GM12864 (cell line): ENCODE data around the gene SEMA4D.

ENCODE experiments used
- DNase-seq: peaks from one replicate; pipeline ENCODE4 v3.0.0-alpha.2; 2011; ENCODE audit warnings: low read depth
- H3K4me3 ChIP-seq: 2 replicates; pipeline ENCODE4 v1.5.1; 2011; ENCODE audit warnings: mild to moderate bottlenecking, low read depth, low read length, control low read depth
- CTCF ChIP-seq: IDR thresholded peaks from 2 replicates; pipeline ENCODE4 v1.5.1; 2011; ENCODE audit warnings: low read depth, mild to moderate bottlenecking, moderate library complexity, low read length, control low read depth, inconsistent platforms; ENCODE audit errors: missing control alignments

Gene SEMA4D

DNA sequence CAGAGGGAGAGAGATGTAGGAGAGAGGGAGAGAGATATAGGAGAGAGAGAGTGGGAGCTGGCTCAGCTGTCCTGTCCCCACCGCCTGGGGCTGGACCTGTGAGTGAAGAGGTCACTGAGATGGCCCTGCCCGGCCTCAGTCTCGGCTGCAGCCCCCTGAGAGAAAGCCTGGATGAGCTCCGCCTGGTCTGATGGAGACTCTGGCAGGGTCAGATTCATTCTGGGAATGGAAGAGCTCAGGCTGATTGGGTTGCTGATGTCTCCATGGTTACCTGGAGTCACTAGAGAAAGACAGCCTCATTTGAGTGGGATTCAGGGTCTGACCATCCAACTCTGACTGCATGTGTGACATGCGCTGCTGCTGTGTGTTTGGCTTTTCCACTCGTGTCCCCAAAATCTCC is 27.1 kb upstream of the SEMA4D start:
- DNase-seq, result no peak
- TF ChIP-seq CTCF, result no peak
- no peak overlapping the region for H3K4me3 ChIP-seq

- TF ChIP-seq CTCF, result no peak
- no peak overlapping the region for H3K4me3 ChIP-seq
- DNase-seq, result no peak
Observed at GRCh38 chr9:89523948-89524347, 26.0 kb upstream of the SEMA4D start.

DNA sequence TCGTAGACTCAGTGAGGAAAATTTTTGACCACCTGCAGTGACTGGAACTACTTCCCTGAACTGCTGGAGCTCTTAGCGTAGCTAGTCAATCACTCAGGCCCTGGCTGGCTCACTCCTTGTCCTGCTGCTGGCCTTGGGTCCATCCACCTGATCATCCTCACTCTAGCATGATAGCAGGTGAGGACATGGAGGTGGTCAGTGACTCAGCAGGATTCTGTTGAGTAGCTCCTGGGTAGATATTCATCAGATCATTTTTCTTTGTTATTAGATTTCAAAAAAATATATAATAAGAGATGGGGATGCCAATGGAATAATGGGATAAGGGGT is 25.0 kb upstream of the SEMA4D start:
- H3K4me3 ChIP-seq, result no peak overlapping the region; the same call in 1 of the 2 replicates
- DNase-seq, result no peak
- no peak for TF ChIP-seq CTCF

GRCh38 chr9:89522261-89522958 is 24.5 kb upstream of the SEMA4D start:
- peak overlapping the region; percentile 1; the same call in 1 of the 2 replicates for H3K4me3 ChIP-seq
- peak; percentile 89 for DNase-seq
- TF ChIP-seq CTCF, result no peak

GRCh38 chr9:89519366-89519805 is 21.5 kb upstream of the SEMA4D start:
- H3K4me3 ChIP-seq, result no peak overlapping the region
- TF ChIP-seq CTCF, result no peak
- no peak for DNase-seq

DNA sequence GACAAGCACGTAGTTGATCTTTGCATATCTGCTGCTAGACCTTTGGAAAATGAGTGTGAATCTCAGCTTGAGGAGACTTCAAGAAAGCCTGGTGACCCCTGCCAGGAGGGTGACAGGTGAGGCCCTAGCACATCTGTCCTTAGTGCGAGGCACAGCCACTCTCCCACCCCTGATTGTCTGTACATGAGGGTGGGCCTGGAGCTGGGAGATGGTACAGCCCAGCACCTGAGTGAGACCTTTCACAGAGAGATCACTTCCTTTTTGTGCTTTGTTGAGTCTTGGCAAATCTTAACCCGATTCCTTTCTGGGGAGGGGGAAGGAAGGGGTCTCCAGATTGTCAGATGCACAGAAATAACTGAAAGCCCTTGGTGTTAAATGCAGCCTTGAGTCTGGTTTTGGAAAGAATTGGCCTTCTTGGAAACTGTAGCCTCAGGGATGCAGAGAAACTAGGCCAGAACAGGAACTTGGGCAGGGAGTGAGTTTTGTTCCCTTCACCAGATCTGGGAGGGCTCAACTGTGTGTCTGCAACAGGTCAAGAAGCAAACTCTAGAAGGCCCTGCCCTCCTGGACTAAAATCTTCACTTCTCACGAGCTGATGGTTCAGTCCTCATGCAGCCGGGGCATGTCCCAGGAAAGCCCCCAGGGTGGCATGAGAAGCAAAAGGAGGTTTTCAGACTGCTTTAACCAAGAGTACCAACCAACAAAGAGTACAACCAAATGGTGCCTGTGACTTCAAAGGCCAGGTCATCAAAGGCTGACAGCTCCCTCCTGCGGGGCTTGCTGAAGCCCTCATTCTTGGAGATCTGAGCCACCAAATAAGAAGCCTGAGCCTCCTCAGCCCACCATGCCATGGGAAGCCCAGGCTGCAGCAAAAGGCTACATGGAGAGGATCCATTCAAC is 20.8 kb upstream of the SEMA4D start:
- peak; percentile 27 for TF ChIP-seq CTCF
- no peak overlapping the region for H3K4me3 ChIP-seq
- DNase-seq, result no peak
